ENCODE data around the gene CDH12.

CDH12 gene

DNA sequence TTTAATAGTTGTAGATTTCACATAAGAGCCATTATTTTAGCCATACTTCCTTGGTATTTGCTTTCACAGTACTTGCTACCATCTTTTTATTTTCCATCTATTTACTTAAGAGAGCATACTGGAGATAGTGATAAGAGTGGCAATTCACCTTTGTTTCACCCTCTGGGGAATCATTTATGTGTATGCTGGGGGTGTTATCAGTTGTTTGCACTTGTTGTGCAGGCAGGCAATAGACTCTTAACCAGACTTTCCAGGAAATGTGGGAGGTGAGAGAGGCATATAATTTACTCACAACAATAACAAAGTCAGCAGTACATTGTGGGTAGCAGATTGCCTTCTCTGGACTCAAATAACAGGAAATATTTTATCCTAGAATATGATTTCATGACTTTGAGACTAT, 1018.3 kb downstream of the CDH12 start:
- DNase-seq = no peak

DNA sequence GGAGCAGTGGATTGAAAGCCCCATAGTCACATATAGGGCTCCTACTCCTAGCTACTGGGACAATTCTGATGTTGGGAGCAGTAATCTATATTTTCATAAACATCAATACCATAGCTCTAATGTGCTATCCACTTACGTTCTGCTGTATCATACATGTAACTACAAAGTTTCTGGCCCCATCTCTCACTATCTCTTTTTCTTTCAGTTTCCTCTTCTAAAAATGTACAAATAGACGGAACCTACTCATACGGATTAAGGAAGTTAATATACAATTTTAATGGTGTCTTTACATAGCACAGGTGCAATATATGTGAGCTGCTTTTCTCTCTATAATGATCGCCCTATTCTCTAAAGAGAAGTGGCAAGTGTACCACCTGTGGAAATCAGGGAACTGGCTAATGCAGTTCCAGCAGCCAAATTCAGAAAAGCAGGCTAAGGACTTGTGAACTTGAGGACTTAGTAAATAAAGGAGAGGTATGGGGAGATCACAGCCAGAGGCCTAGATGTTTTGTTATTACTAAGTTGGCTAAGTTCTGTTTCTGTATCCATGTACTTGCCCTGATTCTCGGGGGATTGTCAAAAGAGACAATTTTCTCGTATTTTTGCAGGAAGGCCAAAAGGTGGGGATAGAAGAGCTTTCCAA, 1021.9 kb downstream of the CDH12 start:
- DNase-seq = no peak

DNA sequence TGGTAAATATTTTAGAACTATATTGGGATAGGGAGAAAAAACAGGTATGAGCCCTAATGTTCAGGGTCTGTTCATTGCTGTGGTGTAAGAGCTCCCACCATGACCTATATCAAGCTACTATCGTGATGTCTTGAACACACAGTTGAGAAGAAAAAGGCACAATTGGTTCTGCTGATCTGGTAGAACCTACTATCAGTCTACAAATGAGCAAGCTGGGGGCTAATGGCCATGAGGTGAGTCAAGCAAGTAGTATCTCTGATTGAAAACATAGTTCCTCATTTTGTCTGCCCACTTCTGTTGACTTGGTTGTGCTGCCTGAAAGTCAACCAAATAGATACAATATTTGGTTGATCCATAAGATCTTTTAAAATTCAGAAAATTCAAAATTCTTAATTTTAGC, 1026.3 kb downstream of the CDH12 start:
- DNase-seq = no peak

DNA sequence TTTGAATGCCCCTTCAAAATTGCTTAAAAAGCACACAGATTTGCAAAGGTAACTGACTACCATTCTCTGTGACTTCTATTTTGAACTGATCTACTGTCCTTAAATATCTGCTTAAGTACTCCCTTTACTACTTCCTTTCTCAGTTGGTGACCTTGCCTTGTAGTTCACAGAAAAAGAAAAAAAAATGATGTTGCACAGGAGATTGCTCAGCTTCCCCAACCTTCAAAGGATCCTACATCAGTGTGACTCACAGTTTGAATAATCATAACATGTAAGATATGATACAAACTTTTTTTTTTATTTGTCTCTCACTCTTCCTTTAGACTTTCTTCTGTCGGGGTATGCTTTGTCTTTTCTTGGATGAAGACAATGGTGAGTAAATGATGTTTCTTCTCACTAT, 1029.6 kb downstream of the CDH12 start:
- DNase-seq = no peak

DNA sequence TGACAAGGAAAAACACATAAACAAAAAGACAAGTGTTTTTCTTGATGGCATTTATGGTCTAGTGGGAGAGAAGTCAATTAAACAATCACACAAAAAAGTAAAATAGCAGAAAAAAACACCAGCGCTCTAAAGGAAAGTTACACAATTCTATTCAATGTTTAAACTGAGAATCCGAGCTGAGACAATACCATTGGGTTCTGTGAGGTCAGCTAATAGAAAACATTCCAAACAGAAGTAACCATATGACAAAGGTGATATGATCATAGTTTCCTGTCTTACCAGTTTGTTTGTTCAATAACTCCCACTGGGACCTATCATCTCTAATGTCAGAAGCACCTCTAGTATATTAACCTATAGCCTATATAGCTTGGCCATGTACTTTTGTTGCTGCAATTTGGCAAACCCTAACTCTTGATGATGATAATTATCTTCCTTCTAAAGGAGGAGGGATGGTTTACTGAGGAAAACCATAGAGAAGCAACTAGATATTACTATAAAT, 1030.0 kb downstream of the CDH12 start:
- DNase-seq = no peak

DNA sequence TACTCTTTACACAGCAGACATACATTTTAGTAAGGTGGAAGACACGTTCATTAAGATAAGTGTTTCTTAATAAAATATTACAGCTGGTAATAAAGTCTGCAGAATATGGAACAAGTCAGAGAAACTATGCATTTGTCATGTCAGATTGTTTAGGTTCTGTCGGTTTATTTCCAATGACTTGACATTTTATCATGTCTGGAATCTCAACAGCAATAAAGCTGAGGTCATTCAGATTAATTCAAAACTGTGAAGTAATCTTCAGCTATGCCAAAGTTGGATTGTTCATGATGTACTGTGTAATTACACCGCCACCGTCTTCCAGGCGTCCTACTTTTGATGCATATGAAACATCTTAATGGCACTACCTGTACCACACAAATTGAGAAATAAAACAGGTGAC, 1032.6 kb downstream of the CDH12 start:
- DNase-seq = no peak

DNA sequence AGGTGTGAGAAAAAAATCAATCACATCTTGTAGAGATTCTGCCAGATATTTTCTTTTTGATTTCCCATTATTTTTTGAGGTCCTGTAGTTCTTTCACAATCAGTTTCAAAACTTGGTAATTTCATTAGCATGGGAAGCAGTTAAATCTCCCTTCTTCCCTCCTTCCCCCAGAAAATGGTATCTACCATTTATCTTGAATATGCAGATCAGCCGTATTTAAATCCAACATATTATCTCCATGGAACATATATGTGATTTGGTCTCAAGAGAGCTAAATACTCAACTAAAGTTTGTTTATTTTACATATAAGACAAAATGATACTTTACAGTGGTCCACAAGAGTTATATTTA, 1034.8 kb downstream of the CDH12 start:
- no peak for DNase-seq

DNA sequence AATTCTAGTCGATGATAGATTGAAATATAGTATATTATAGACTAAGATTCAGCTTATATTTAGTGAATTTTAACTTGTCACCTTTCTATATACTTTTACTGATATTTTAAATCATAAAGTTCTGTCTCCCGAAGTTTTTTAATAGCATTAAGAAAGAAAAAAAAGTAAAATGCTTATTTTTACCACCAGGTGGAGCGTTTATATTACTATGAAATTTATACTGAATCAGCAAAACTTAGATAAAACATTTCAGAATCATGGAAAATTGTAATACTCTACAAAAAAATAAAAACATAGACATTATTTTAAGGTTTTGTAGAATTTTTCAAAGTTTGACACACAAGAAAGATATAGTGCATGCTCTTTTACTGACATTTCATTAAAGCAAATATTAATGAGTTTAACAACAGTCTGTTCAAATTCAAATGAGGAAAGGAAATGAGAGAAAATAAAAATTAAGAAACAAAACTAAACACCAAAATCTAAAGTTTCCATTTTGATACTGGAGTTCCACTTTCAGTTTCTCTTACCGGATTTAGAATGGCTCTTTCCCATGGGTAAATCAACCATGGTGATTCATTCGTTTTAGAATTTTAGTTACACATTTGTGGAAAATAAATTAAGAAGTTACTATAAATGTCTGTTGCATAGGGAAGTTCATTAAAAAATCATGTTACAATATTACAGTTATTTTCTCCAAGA, 1035.3 kb downstream of the CDH12 start:
- no peak for DNase-seq

DNA sequence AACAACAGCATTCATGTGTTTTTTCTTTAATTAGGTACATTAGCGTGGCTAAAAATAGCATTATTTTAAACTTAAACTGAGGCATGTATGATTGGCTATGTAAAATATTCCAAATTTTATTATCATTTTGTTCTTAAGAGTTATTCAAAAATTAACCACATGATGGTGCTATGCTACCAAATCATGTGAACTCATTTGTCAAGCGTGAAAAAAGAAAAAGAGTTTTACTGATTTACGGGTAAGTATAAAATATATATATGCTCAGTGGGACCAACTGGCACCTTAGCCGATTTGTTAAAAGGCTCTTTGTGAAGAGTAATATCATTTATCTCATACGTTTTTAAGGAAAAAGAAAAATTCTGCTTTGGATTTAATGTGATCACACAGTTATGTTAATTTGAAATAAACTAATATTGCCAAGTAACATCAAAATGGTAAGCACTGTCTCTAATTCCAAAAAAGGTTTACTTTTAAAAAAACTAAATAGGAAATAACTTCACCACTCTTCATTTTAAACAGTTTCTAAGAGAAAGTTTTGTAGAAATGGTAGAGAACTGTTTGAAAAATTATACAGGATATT, 1042.3 kb downstream of the CDH12 start:
- no peak for DNase-seq

DNA sequence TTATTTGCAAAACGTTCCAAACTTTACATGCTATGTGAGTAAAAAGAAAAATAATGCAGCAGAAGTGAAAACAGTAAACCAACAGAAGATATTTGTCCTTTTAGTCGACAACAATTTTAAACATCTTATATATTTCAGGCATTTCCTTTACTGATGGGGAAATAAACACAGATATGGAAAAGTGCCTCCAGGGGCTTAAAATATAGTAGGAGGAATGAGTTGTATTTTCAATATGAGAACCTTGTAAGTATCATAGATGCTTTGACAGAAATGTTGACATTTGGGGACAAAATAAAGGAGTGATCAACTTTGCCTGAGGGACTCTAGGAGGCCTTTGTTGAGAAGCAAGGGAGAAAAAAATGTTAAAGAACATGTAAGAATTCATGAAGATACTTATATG, 1043.5 kb downstream of the CDH12 start:
- no peak for DNase-seq

DNA sequence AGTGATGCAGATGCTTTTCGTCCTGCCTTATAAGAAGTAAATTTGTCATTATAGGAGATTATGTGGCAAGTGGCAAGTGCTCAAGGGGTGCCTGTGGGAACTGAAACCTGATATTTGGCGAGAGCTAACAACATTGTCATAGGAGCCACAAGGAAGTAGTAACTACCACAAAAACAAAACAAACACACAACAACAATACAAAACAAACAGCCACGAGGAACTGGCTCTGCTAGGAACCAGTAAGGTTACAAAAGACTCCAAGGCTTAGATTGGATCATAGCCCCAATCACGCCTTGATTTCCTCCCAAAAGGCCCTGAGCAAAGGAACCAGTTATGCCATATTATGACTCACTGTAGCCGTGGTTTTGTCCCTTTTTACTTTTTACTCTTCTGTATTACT, 1045.2 kb downstream of the CDH12 start:
- no peak for DNase-seq

DNA sequence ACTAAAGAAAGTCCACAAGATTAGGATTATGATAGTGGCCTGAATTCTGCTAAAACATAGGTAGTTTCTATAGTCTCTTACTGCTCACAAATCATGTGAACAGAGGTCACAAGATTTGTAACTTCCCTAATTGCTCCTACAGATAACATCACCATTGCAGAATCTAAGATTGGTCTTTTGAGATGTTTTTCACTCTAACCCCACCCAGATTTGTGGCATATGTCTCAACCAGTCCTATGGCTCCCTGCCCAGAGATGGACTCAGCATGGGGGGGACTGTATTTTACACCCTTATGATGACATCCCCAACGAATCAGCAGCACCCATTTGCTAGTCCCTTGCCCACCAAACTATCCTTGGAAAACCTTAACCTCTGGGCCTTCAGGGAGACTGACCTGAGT, 1046.2 kb downstream of the CDH12 start:
- DNase-seq = no peak

DNA sequence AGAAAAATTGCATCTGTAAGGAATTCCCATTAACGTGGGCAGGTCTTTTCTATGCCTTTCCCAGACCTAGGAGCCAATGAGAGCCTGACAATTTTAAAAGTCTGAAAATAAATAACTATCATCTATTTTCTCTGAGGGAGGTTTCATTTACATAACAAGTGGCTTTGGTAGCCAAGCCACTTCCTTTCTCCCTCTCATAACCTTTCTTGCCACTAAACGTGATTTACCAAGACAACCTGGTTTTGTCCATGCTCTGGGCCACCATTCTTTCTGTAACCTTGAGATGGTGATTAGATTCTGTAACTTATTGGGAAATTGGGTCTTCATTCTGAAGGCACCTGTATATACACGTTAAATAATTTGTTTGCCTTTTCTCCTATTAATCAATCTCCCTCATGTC, 1046.9 kb downstream of the CDH12 start:
- DNase-seq = no peak

DNA sequence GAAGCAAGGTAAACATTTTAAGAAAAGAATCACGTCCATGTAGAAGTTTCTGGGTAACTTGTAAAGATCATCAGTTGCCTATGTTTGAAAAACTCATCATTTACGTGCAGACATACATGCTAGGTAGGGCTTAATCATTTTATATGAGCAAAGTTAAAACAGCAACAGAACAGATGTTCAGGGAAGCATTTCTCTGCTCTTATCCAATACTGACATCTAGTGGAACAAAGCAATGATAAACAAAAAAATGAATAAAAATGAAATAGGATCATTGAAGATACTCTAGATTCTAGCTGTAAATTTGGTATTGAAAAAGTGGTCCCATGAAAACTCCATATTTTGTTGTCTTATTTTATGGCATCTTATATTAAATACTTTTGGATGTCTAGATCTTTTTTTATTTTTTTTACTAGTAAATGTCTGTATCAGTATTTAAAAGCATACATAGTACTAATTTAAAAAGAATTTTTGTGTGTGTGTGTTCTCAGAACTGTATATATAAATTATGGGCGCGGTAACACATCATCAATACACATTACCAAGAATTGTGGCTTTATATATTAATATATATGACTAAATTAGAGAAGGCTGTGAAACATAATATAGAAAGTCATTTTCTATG, 1050.2 kb downstream of the CDH12 start:
- DNase-seq = no peak

DNA sequence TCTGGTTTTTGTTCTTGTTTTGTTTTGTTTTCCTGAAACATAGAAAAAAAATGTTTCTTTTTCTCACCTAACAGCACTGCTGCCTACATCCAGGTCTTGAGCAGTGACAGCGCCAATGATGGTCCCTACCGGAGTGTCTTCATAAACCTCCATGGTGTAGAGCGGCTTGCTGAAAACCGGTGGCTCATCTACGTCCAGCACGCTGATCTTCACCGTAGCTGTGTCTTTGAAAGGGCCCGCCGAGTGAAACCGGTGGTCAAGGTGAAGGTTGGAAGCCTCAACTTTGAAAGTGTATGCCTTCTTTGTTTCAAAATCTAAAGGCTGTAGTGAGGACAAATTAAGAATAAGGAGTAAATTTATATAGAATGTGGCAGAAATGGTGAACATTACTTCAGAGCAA, 1051.0 kb downstream of the CDH12 start:
- no peak for DNase-seq

DNA sequence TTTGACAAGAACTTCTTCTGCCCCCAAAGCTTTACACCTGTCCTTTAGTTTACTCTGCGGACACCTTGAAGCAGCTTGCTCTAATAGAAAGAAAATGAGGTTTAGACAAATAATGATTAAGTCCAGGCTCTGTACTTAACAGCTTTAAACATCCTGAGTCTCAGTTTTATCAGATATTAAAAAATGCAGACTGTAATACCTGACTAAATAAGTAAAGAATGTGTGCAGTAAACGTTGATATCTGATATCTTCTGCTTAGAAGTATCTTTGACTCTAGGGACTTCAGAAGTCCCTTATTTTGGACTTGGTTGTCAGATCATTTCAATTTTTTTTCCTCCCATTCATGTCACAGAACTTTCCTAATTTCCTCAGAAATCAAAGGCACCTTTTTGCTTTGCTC, 1060.4 kb downstream of the CDH12 start:
- no peak for DNase-seq

DNA sequence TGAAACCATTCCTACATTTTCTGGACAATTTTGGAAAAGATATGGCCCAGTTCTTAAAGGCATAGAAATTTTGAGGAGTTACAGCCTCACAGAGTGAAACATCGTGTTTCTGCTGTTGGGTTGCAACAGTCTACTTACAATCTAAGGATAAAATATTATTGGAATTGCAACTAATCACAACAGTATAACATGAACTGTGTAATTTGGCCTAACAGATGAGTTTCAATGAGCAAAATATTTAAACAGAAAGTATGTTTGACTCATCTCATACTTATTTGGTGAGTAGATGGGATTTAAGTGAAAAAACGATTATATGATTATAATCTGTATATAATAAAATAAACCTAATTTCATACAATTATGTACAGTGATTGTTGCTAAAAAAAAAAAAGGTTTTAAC, 1061.8 kb downstream of the CDH12 start:
- no peak for DNase-seq

DNA sequence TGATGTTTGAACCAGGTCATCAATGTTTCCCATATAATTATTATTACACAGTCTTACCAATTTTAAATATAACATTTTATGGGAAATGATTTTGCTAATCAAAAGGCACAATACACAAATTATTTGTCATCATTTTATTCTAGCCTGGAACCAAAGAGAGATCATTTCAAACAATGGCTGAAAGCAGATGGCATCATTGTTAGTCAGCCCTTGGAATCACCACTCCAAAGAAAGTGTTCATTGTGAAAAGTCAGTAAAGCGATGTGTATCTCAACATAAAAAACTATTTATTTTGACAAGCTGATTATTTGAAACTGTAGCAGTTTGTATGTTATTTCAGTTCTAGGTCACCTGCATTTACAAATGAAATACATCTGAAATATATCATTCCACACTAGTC, 1068.7 kb downstream of the CDH12 start:
- no peak for DNase-seq

DNA sequence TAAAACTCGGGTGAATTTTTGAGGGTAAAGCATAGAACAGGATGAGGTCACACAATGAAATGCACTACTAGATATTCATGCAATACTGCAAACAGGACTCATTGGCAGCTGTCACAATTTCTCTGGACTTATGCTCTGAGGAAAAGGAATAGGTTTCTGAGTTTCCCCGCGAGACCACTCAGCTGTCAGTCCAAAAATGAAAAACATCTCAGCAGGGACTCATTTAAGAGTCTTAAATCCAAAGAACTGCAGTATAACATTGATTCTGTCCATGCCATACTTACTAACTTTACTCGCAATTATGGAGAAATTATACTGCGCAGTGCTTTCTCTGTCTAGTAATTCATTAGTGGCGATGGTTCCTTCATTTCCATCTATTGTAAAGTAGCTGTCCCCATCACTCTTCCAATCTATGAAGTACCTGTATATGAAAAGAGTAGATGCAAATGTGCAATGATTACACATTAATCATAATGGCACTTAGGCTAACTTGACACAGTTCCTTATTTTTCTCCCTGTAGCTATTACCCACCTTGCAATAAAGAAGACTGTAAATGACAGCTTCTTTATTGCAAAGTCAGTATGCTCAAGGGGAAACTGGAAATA, 1070.0 kb downstream of the CDH12 start:
- no peak for DNase-seq

DNA sequence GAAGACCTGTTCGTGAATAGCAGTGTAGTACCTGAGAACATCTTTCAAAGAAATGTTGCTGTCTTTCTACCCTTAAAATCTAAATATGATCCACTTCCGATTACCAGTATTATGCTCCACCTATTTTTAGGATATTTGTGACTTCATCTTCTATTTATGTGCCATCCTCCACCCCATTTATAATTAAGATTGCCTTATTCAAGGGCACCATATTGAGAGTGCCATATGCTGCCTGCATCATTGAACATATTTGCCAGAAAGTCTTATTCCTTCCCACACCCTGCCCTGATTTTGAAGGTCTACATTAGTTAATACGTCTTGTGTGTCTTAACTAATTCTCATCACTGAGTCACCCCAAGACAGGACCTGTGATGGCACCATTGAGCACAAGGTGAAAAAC, 1076.7 kb downstream of the CDH12 start:
- no peak for DNase-seq

DNA sequence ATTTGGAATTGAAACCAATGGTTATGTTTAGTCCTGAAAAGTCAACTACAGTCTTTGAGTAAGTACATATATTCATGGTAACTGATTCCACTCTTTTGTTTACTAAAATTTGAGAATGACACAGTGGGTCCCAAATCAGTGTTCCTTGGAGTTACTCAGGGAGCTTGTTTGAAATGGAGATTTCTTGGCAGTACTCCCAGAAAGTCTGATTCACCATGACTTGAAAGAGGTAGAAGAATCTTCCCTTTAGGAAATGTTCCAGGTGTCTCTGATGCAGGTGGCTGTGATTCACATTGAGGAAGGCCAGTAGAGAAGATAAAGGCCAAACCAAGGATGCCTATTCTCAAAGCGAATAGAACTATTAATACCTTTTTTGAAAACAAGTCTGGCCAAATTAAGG, 1078.3 kb downstream of the CDH12 start:
- no peak for DNase-seq

DNA sequence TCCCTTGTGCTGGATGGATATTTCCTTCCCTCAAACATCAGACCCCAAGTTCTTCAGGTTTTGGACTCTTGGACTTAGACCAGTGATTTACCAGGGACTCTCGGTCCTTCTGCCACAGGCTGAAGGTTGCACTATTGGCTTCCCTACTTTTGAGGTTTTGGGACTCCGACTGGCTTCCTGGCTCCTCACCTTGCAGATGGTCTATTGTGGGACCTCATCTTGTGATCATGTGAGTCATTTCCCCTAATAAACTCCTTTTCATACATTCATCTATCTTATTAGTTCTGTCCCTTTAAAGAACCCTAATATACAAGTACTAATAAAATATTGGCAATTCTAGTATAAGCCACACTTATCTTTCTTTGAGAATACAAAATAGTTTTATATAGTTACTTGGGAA, 1078.9 kb downstream of the CDH12 start:
- no peak for DNase-seq

Data from nucleus accumbens (tissue), 56 donors.